Dendritic cell treated with granulocyte-macrophage colony-stimulating factor and Interleukin-4, amounts not matched to agents 40 ng/mL and 50 ng/mL, for 4 days (primary cell): ENCODE data around the gene TRIML2.

Source experiments
- H3K27ac Mint-ChIP-seq: one replicate; pipeline ENCODE4 v1.8.0; 2022; ENCODE audit warnings: mild to moderate bottlenecking, mixed read lengths
- H3K27me3 Mint-ChIP-seq: one replicate; pipeline ENCODE4 v1.8.0; 2022; ENCODE audit warnings: mild to moderate bottlenecking, mixed read lengths
- H3K36me3 Mint-ChIP-seq: one replicate; pipeline ENCODE4 v1.8.0; 2022; ENCODE audit warnings: low read depth, mixed read lengths
- H3K4me1 Mint-ChIP-seq: one replicate; pipeline ENCODE4 v1.8.0; 2022; ENCODE audit warnings: low read depth, mixed read lengths
- H3K4me3 Mint-ChIP-seq: one replicate; pipeline ENCODE4 v1.8.0; 2022; ENCODE audit warnings: mild to moderate bottlenecking, moderate library complexity, mixed read lengths
- H3K9me3 Mint-ChIP-seq: one replicate; pipeline ENCODE4 v1.8.0; 2022; ENCODE audit warnings: mixed read lengths
- intact Hi-C: fragments of 100-400 bp; cut with micrococcal nuclease; formaldehyde crosslinking; loops from one replicate; pipeline ENCODE4 v1.15.0; 2022

Gene TRIML2, protein sequence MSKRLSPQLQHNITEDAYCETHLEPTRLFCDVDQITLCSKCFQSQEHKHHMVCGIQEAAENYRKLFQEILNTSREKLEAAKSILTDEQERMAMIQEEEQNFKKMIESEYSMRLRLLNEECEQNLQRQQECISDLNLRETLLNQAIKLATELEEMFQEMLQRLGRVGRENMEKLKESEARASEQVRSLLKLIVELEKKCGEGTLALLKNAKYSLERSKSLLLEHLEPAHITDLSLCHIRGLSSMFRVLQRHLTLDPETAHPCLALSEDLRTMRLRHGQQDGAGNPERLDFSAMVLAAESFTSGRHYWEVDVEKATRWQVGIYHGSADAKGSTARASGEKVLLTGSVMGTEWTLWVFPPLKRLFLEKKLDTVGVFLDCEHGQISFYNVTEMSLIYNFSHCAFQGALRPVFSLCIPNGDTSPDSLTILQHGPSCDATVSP

DNA sequence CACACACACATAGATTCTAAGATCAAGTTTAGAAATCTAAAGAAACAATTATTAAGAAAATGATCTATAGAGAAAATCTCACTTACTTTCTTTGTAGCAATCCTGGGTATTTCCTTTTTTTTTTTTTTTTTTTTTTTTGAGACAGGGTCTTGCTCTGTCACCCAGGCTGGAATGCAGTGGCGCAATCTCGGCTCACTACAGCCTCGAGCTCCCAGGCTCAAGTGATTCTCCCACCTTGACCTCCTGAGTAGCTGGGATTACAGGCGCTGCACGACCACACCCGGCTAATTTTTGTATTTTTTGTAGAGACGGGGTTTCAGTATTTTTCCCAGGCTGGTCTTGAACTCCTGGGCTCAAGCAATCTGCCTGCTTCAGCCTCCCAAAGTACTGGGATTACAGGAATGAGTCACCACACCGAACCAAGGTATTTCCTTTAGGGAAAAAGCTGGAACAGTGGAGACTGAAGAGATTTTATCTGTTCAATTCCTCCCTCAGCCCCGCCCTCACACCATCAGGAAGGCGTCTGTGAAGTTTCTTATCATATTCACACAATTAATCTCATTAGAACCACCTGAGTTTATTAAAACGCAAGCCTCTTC, at the start of gene TRIML2:
TRIML2 (minus strand) TSS at position 447 of the 599 bp plus-strand sequence. CDS start 4,235 bp downstream, outside the sequence.
- Mint-ChIP-seq H3K9me3 (peaks cover 52% of the 10 kb centered on the region), H3K4me3 (no peak within 1 kb of the TSS), H3K27ac (no peak within 1 kb of the TSS), H3K27me3 (no peaks in the 10 kb centered on the region), H3K4me1 (no peaks in the 10 kb centered on the region), H3K36me3 (no peaks in the 10 kb centered on the region)
- intact Hi-C loops = no loop called here

DNA sequence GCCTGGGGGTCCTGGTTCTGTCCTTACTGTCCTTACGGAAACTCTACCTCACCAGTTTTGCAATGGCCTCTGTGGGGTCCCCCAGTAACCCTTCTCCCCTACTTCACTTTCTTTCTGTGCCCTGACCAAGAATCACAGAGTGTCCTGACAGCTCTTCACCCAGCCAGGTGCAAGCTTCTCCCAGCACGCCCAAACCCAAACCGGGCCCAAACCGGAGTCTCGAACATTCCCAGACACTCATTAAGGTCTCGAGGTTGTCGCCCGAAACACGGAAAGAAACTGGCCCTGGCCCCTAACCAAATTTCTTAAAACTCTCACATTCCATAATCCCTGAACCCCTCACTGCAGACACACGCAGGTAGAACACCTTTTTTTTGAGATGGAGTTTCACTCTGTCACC, 48.9 kb upstream of the TRIML2 start:
- intact Hi-C loops = no loop called here
- Mint-ChIP-seq H3K9me3 (peaks cover 59% of the 10 kb centered on the region), H3K27ac (no peak overlapping the region), H3K36me3 (no peaks in the 10 kb centered on the region), H3K4me1 (no peaks in the 10 kb centered on the region), H3K4me3 (no peak overlapping the region), H3K27me3 (no peaks in the 10 kb centered on the region)

DNA sequence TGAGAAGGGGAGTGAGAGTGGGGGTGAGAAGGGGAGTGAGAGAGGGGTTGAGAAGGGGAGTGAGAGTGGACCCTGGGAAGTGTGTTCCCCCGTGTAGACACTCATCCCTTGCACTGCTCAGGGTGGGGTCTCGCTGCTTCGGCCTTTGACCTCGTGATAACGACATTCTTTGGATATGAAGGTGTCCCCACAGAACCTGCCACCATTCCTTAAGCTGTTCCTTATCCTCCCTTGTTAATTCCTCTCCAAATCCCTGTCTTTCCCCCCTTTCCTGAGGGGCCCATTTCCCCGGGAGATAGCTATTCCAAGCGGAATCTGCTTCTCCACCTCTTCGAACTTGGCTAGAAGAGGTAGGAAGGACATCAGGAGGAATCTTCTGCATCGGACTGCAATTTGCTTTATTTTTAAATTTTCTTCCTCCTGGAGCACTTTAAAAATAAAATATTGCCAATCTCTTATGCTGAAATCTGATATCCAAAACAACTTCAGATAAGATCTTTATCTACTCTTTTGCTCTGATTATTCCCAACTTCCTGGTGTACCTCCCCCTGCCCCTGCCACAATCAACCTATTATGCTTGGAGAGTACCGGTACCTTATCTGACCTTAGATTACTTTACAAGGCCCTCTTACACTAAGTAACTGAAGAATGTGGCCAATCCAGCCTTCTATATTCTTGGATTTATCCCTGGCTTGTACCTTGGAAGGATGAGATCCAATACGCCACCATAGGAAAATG, 45.4 kb upstream of the TRIML2 start:
- no peaks in the 10 kb centered on the region for H3K4me1 Mint-ChIP-seq
- intact Hi-C loops = no loop called here
- peaks cover 50% of the 10 kb centered on the region for H3K9me3 Mint-ChIP-seq
- H3K27ac Mint-ChIP-seq = no peak overlapping the region
- no peak overlapping the region for H3K4me3 Mint-ChIP-seq
- H3K27me3 Mint-ChIP-seq = no peaks in the 10 kb centered on the region
- H3K36me3 Mint-ChIP-seq = no peaks in the 10 kb centered on the region

DNA sequence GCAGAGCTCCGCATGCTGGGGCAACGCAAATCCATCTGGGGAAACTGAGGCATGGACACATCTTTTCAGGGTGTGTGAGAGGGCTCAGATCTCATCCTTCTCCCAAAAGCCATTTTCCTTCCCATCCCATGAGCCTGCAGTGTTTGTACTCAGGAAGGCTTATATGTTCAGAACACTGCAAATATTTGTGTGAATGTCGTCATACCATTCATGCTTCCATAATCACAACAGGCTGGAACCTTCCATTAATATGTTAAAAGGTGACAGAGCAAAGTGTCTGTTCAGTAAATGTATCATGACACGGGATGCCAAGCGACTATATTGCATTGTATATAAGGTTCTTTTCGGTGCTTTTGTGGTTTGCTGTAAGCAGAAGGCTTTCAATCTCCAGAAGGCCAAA, 38.4 kb upstream of the TRIML2 start:
- Mint-ChIP-seq H3K9me3 (peaks cover 58% of the 10 kb centered on the region), H3K36me3 (no peaks in the 10 kb centered on the region), H3K4me3 (no peak overlapping the region), H3K27ac (no peak overlapping the region), H3K4me1 (no peaks in the 10 kb centered on the region), H3K27me3 (no peaks in the 10 kb centered on the region)
- intact Hi-C loops = no loop called here

DNA sequence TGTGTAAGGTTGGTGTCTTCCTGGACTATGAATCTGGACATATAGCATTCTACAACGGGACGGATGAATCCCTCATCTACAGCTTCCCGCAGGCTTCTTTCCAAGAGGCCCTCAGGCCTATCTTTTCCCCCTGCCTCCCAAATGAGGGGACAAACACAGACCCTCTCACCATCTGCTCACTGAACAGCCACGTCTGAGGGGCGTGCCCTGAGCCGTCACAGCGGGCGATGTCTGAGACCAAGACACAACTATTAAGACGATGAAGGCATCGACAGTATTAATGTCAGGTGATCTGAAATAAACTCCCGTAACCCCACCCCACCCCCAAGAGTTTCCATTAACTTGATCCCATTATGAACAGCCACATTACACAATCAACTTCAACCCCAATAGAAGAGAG, 37.8 kb upstream of the TRIML2 start:
- H3K4me3 Mint-ChIP-seq = no peak overlapping the region
- H3K9me3 Mint-ChIP-seq = peaks cover 61% of the 10 kb centered on the region
- no peaks in the 10 kb centered on the region for H3K27me3 Mint-ChIP-seq
- H3K36me3 Mint-ChIP-seq = no peaks in the 10 kb centered on the region
- H3K4me1 Mint-ChIP-seq = no peaks in the 10 kb centered on the region
- H3K27ac Mint-ChIP-seq = no peak overlapping the region
- intact Hi-C loops = no loop called here

DNA sequence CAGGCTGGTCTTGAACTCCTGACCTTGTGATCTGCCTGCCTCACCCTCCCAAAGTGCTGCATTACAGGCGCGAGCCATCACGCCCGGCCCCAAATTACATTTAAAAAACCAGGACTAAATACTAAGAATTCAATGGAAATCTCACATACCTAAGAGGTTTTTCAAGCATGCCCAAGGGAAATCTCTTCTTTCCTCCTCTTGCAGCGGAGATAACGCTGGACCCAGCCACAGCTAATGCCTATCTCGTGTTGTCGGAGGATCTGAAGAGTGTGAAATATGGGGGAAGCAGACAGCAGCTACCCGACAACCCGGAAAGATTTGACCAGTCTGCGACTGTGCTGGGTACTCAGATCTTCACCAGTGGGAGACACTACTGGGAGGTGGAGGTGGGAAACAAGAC, 37.2 kb upstream of the TRIML2 start:
- H3K36me3 Mint-ChIP-seq = no peaks in the 10 kb centered on the region
- no peak overlapping the region for H3K4me3 Mint-ChIP-seq
- no peaks in the 10 kb centered on the region for H3K27me3 Mint-ChIP-seq
- H3K9me3 Mint-ChIP-seq = peaks cover 67% of the 10 kb centered on the region
- no peak overlapping the region for H3K27ac Mint-ChIP-seq
- no peaks in the 10 kb centered on the region for H3K4me1 Mint-ChIP-seq
- intact Hi-C loops = no loop called here

DNA sequence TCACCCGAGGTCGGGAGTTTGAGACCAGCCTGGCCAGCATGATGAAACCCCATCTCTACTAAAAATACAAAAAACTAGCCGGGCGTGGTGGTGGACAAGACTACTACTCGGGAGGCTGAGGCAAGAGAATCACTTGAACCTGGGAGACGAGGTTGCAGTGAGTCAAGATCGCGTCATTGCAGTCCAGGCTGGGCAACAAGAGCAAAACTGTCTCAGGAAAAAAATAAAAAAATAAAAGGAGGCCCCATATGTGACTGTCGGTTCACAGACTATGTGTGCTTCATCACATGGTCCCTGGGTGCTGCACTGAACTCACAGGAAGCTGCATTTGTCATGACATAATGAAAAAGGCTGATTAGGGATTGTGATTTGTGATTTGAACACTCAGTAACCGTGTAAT, 36.2 kb upstream of the TRIML2 start:
- H3K27me3 Mint-ChIP-seq = no peaks in the 10 kb centered on the region
- H3K9me3 Mint-ChIP-seq = peaks cover 73% of the 10 kb centered on the region
- intact Hi-C loops = no loop called here
- H3K27ac Mint-ChIP-seq = no peak overlapping the region
- no peaks in the 10 kb centered on the region for H3K36me3 Mint-ChIP-seq
- no peaks in the 10 kb centered on the region for H3K4me1 Mint-ChIP-seq
- no peak overlapping the region for H3K4me3 Mint-ChIP-seq

DNA sequence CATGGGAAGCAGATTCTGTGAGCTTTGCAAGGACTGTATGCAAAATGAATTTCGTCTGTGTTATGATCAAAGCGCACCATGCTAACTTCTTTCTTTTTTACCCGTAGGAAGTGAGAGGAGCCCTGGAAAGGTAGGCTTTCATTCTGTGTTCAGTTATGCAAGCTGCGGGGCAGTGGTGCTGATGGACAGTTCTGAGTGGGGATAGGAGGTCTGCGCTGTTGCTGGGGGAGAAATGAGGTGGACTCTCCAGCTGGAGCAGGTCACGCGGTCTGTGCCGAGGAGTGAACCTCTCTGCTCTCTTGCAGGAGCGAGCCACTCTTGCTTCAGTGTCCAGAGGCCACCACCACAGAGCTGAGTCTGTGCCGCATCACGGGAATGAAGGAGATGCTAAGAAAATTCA, 34.3 kb upstream of the TRIML2 start:
- Mint-ChIP-seq H3K4me3 (no peak overlapping the region), H3K27ac (no peak overlapping the region), H3K9me3 (peaks cover 87% of the 10 kb centered on the region), H3K27me3 (no peaks in the 10 kb centered on the region), H3K36me3 (no peaks in the 10 kb centered on the region), H3K4me1 (no peaks in the 10 kb centered on the region)
- intact Hi-C loops = no loop called here

DNA sequence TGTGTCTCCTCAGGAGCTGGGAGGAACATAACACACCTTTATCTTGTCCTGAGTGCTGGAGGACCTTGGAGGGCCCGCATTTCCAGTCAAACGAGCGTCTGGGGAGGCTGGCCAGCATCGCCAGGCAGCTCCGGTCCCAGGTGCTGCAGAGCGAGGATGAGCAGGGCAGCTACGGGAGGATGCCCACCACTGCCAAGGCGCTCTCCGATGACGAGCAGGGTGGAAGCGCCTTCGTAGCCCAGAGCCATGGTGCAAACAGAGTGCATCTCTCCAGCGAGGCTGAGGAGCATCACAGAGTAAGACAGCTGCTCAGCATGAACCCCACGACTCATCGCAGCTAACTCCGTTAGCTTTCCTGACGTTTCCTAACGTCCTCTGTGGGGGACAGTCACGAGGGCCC, 30.3 kb upstream of the TRIML2 start:
- no peak overlapping the region for H3K27ac Mint-ChIP-seq
- no peaks in the 10 kb centered on the region for H3K4me1 Mint-ChIP-seq
- intact Hi-C loops = no loop called here
- no peak overlapping the region for H3K4me3 Mint-ChIP-seq
- H3K36me3 Mint-ChIP-seq = no peaks in the 10 kb centered on the region
- H3K27me3 Mint-ChIP-seq = no peaks in the 10 kb centered on the region
- peaks cover 72% of the 10 kb centered on the region for H3K9me3 Mint-ChIP-seq

DNA sequence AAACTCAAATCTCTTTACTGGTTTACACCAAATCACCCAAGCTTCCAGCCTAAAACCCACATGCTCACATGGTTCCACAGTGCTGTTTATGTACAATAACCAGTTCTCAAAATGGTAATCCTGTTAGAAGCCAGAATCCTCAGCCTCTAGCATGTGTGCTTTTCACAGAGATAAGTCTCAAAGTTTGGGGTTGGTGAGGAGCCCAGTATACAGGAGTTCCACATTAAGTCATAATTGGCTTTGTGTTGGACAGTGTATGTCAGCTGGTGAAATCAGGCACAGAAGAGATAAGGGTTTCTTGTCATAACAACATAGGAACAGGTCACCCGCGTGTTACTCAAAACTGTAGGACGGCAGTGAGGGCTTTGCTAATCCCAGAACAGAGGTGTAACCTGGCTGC, 29.7 kb upstream of the TRIML2 start, which contains the start of gene TRIML1:
TRIML1 (plus strand) TSS at position 301 of the 400 bp plus-strand sequence. CDS start 118 bp downstream, outside the sequence.
- Mint-ChIP-seq H3K27me3 (no peaks in the 10 kb centered on the region), H3K27ac (no peak within 1 kb of the TSS), H3K9me3 (peaks cover 66% of the 10 kb centered on the region), H3K36me3 (no peaks in the 10 kb centered on the region), H3K4me3 (no peak within 1 kb of the TSS), H3K4me1 (no peaks in the 10 kb centered on the region)
- intact Hi-C loops = no loop called here

DNA sequence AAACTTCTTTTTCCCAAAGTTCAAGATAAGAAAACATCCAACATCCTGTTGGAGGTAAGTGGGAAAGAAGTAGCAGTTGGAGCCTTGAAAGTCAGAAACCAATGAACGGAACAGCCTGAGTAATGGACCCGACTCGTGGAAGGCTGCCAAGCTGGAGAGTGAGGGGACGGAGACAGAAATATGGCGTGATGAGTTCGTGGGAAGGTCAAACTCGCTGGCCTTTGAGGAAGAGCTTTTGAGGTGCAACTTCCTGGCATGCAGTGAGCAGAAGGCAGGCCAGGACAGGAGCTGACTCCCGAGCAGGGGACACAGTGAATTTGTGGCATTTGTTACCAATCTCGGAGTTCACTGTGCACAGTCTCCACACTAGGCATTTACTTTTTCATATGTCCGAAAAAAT, 28.8 kb upstream of the TRIML2 start:
- Mint-ChIP-seq H3K4me3 (no peak overlapping the region), H3K9me3 (peaks cover 57% of the 10 kb centered on the region), H3K27ac (no peak overlapping the region), H3K36me3 (no peaks in the 10 kb centered on the region), H3K27me3 (no peaks in the 10 kb centered on the region), H3K4me1 (no peaks in the 10 kb centered on the region)
- intact Hi-C loops = no loop called here

DNA sequence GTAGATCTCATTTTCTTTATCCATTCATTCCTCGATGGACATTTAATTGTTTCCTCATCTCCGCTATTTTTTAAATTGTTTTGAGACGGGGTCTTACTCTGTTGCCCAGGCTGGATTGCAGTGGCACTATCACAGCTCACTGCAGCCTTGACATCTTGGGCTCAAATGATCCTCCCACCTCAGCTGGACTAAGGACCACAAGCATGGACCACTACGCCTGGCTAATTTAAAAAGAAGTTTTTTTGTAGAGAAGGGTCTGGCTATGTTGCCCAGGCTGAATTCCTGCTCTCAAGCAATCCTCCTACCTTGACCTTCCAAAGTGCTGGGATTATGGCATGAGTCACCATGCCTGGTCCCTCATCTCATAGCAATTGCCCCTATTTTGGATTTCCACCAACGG, 22.8 kb upstream of the TRIML2 start:
- Mint-ChIP-seq H3K27me3 (no peaks in the 10 kb centered on the region), H3K27ac (no peak overlapping the region), H3K36me3 (no peaks in the 10 kb centered on the region), H3K4me1 (no peaks in the 10 kb centered on the region), H3K9me3 (peaks cover 30% of the 10 kb centered on the region), H3K4me3 (no peak overlapping the region)
- intact Hi-C loops = no loop called here

DNA sequence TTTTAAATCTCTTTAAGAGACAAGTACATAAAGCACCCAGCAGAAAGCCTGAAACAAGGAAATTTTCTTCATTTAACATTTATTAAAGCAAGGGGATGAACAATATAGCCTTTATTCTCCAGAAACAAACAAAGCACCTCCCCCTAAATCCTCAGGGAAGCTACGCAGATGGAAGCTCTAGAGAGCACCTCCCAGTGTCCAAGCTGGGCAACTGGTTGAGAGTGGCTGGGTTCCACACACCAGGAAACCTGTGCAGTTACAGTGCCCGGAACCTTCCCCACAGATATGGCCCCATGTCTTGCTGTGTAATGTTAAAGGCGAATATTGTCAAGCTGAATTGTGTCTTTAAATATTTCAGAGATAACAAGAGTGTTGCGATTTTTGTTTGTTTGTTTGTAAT, 21.0 kb upstream of the TRIML2 start:
- intact Hi-C loops = no loop called here
- no peaks in the 10 kb centered on the region for H3K4me1 Mint-ChIP-seq
- H3K27ac Mint-ChIP-seq = no peak overlapping the region
- H3K4me3 Mint-ChIP-seq = no peak overlapping the region
- peaks cover 41% of the 10 kb centered on the region for H3K9me3 Mint-ChIP-seq
- no peaks in the 10 kb centered on the region for H3K27me3 Mint-ChIP-seq
- no peaks in the 10 kb centered on the region for H3K36me3 Mint-ChIP-seq

DNA sequence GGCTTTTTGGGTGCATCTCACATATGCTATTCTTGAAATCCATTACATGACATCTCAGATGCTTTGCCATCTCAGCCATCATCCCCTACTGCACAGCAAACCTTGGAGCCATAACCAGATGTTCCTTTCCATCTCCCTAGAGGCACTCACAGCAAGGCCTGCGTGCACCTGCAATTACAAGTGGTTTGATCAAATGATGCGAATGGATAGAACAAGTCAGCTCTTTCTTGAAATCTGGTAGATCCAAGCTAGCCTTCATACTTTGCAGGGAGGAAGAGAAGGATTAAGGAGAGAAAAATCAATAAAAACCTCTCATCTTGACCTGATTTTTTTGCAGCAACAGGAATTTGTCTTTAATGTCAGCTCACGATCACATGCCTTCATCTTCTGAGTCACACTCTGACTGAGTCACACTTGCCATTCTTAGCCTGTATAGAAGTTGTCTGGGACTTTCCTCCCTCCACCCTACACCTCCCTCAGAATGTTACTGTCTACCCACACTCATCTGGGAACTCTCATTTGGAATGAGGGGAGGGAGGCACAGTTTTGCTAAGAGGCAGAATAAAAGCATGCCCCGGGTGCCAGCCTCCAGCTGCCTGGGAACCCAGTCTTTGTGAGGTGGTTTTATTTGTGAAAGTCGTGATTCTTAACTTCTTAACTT, 17.9 kb upstream of the TRIML2 start:
- no peak overlapping the region for H3K27ac Mint-ChIP-seq
- H3K9me3 Mint-ChIP-seq = peaks cover 48% of the 10 kb centered on the region

More for the DNA sequence above, 17.9 kb upstream of the TRIML2 start:
- Mint-ChIP-seq H3K36me3 (no peaks in the 10 kb centered on the region), H3K27me3 (no peaks in the 10 kb centered on the region), H3K4me1 (no peaks in the 10 kb centered on the region), H3K4me3 (no peak overlapping the region)
- intact Hi-C loops = no loop called here
